MM.1S (cell line): ENCODE results near the gene CD109.
A peak's percentile ranks its signal among the peaks of the same experiment; 100 is the strongest.

ENCODE experiments used
- DNase-seq: peaks from one replicate; pipeline ENCODE4 v3.0.0-alpha.2; 2015
- H2AFZ ChIP-seq: fragments of 300-600 bp; sonication (generic); 2 replicates; pipeline ENCODE4 v1.6.0; 2016; ENCODE audit warnings: antibody characterized with exemption, low read length
- H3F3A ChIP-seq: fragments of 300-600 bp; sonication (generic); 2 replicates; pipeline ENCODE4 v1.6.1; 2016; ENCODE audit warnings: mild to moderate bottlenecking, antibody characterized with exemption, low read length, moderate library complexity, mixed read lengths; ENCODE audit not compliant: insufficient read depth
- H3K27ac ChIP-seq: fragments of 300-600 bp; sonication (generic); 2 replicates; pipeline ENCODE4 v1.5.1; 2016; ENCODE audit warnings: mild to moderate bottlenecking, low read length
- H3K27me3 ChIP-seq: fragments of 300-600 bp; sonication (generic); replicated peaks from 2 replicates; pipeline ENCODE4 v1.6.0; 2016; ENCODE audit warnings: low read length; ENCODE audit not compliant: insufficient read depth
- H3K36me3 ChIP-seq: fragments of 300-600 bp; sonication (generic); replicated peaks from 2 replicates; pipeline ENCODE4 v1.6.1; 2016; ENCODE audit warnings: mild to moderate bottlenecking, low read length, mixed read lengths; ENCODE audit not compliant: insufficient read depth
- H3K4me1 ChIP-seq: fragments of 300-600 bp; sonication (generic); 2 replicates; pipeline ENCODE4 v1.6.1; 2016; ENCODE audit warnings: low read length, mixed read lengths
- H3K4me2 ChIP-seq: fragments of 300-600 bp; sonication (generic); 2 replicates; pipeline ENCODE4 v1.6.0; 2016; ENCODE audit warnings: low read depth, low read length
- H3K4me3 ChIP-seq: fragments of 300-600 bp; sonication (generic); 2 replicates; pipeline ENCODE4 v1.5.1; 2016; ENCODE audit warnings: low read length, mixed read lengths
- H3K79me2 ChIP-seq: fragments of 300-600 bp; sonication (generic); 2 replicates; pipeline ENCODE4 v1.6.1; 2016; ENCODE audit warnings: mixed run types, low read length, mixed read lengths
- H3K9ac ChIP-seq: fragments of 300-600 bp; sonication (generic); 2 replicates; pipeline ENCODE4 v1.6.1; 2016; ENCODE audit warnings: low read length, mixed read lengths
- H3K9me2 ChIP-seq: fragments of 300-600 bp; sonication (generic); replicated peaks from 2 replicates; pipeline ENCODE4 v1.6.1; 2016; ENCODE audit warnings: mild to moderate bottlenecking, low read length, mixed read lengths; ENCODE audit not compliant: insufficient read depth
- H3K9me3 ChIP-seq: fragments of 300-600 bp; sonication (generic); replicated peaks from 2 replicates; pipeline ENCODE4 v1.6.1; 2016; ENCODE audit warnings: mild to moderate bottlenecking, low read length, mixed read lengths; ENCODE audit not compliant: insufficient read depth
- H4K20me1 ChIP-seq: fragments of 300-600 bp; sonication (generic); 2 replicates; pipeline ENCODE4 v1.6.1; 2016; ENCODE audit warnings: mild to moderate bottlenecking, low read length, moderate library complexity, mixed read lengths; ENCODE audit not compliant: insufficient read depth
- EZH2 ChIP-seq: fragments of 300-600 bp; sonication (generic); optimal IDR thresholded peaks from 2 replicates; pipeline ENCODE3; 2017; ENCODE audit warnings: low read depth, mild to moderate bottlenecking, antibody characterized with exemption, low read length, mixed read lengths
- EZH2phosphoT487 ChIP-seq: fragments of 300-600 bp; sonication (generic); IDR thresholded peaks from 2 replicates; pipeline ENCODE4 v1.6.1; 2018; ENCODE audit warnings: antibody characterized with exemption, low read length
- TF ChIP-seq, protein P1 (sequence below): fragments of 300-600 bp; sonication (generic); IDR thresholded peaks from 2 replicates; pipeline ENCODE4 v1.5.1; 2016; ENCODE audit warnings: antibody characterized with exemption, low read length, mixed read lengths

Gene CD109

DNA sequence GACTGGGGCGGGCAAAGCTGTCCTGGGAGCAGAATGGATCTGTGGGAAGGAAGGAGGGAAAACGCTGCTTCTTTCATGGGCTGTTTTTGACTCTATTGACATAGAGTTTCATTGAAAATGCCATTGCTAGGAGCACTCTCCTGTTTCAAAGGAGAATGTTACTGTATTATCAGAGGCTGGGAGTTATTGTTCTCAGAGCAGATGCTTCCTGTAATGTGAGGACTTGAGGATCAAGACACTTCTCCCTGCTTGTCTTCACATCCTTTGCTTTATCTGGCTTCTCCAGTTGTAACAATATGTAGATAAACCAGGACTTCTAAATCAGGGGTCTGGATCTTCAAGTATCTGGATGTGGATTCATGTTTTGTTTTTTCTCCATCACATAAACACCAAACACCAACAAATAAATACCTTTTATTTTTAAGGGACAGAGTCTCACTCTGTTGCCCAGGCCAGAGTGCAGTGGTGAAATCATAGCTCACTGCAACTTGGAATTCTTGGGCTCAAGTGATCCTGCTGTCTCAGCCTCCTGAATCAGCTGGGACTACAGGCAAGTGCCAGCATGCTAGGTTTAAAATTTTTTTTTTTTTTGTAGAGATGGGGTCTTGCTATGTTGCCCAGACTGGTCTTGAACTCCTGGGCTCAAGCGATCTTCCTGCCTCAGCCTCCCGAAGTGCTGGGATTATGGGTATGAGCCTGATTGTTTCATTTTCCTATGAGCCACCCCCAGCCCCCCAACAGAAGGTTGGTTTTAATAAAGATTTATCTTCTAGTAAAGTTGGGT is 3.9 kb downstream of the CD109 start:
- no peak overlapping the region for H3K4me2 ChIP-seq

DNA sequence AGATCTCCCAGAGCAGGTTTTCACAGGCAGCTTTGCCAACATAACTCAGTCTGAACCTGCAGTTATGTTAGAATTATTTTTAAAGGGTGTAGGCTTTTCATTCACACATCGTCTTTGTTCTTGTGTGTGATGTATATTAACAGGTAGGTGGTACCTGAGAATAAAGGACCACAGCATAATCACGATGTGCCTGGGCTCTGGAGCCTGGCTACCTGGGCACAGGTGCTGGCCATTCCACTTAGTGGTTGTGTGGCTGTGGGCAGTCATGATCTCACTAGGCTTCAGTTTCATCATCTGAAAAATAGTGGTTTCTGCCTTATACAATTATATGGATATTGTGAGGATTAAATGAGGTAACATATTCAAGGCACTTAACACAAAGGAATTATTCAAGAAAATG is 6.4 kb downstream of the CD109 start:
- Histone ChIP-seq H3K27ac (no peak overlapping the region), H3K9ac (no peak overlapping the region), H3K9me2 (no peaks in the 10 kb centered on the region), H3K36me3 (no peaks in the 10 kb centered on the region), H3K4me2 (no peak overlapping the region), H2AFZ (no peak overlapping the region), H3K4me3 (no peak overlapping the region), H3K79me2 (no peaks in the 10 kb centered on the region), H3K9me3 (no peaks in the 10 kb centered on the region), H4K20me1 (no peaks in the 10 kb centered on the region), H3K4me1 (peaks cover 8% of the 10 kb centered on the region), H3F3A (no peaks in the 10 kb centered on the region), H3K27me3 (no peaks in the 10 kb centered on the region)
- DNase-seq = no peak
- TF ChIP-seq EZH2 = no peak
- TF ChIP-seq EZH2phosphoT487 = no peak
- TF ChIP-seq, protein P1, sequence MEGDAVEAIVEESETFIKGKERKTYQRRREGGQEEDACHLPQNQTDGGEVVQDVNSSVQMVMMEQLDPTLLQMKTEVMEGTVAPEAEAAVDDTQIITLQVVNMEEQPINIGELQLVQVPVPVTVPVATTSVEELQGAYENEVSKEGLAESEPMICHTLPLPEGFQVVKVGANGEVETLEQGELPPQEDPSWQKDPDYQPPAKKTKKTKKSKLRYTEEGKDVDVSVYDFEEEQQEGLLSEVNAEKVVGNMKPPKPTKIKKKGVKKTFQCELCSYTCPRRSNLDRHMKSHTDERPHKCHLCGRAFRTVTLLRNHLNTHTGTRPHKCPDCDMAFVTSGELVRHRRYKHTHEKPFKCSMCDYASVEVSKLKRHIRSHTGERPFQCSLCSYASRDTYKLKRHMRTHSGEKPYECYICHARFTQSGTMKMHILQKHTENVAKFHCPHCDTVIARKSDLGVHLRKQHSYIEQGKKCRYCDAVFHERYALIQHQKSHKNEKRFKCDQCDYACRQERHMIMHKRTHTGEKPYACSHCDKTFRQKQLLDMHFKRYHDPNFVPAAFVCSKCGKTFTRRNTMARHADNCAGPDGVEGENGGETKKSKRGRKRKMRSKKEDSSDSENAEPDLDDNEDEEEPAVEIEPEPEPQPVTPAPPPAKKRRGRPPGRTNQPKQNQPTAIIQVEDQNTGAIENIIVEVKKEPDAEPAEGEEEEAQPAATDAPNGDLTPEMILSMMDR = no peak

More for the DNA sequence above, 3.9 kb downstream of the CD109 start:
- Histone ChIP-seq H3K4me1 (peaks cover 17% of the 10 kb centered on the region), H3F3A (no peaks in the 10 kb centered on the region), H2AFZ (no peak overlapping the region), H4K20me1 (no peaks in the 10 kb centered on the region), H3K9me2 (no peaks in the 10 kb centered on the region), H3K27me3 (no peaks in the 10 kb centered on the region), H3K79me2 (no peaks in the 10 kb centered on the region), H3K36me3 (no peaks in the 10 kb centered on the region), H3K9me3 (no peaks in the 10 kb centered on the region), H3K27ac (no peak overlapping the region), H3K4me3 (no peak overlapping the region), H3K9ac (no peak overlapping the region)
- DNase-seq = no peak
- TF ChIP-seq EZH2phosphoT487 (no peak), EZH2 (no peak)
- TF ChIP-seq, protein P1 = no peak

DNA sequence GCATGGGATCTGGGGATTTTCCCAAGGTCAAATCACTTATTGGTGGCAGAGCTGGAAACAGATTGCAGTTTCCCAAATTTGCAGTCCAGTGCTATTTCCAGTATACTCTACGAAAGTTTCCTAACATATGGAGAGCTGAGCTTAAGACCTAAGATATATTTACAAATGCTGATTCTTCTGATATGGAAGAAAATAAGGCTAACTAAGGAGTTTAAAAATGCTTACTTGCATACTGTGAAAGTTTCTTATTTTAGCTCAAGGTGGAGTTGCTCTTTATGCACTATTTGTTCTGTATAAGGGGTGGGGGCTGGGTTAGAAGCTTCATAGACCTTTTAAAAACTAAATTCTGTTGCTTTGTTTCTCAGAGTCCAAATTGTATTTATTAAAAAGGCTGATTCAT is 7.5 kb downstream of the CD109 start:
- H3K4me2 ChIP-seq = 0 out of 2 replicates have a peak overlapping the region, but pooled peaks have one; percentile 3
- H3K9me2 ChIP-seq = no peaks in the 10 kb centered on the region
- no peaks in the 10 kb centered on the region for H3F3A ChIP-seq
- DNase-seq = no peak
- no peaks in the 10 kb centered on the region for H4K20me1 ChIP-seq
- no peaks in the 10 kb centered on the region for H3K27me3 ChIP-seq
- H3K9ac ChIP-seq = no peak overlapping the region
- TF ChIP-seq EZH2phosphoT487 (no peak), EZH2 (no peak)
- TF ChIP-seq, protein P1 = no peak
- H2AFZ ChIP-seq = no peak overlapping the region
- peaks cover 8% of the 10 kb centered on the region for H3K4me1 ChIP-seq
- H3K27ac ChIP-seq = no peak overlapping the region
- no peaks in the 10 kb centered on the region for H3K79me2 ChIP-seq
- no peak overlapping the region for H3K4me3 ChIP-seq
- H3K36me3 ChIP-seq = no peaks in the 10 kb centered on the region
- no peaks in the 10 kb centered on the region for H3K9me3 ChIP-seq
